PFSK-1 (cell line): Measurements from ENCODE around the gene KIAA1958.

ENCODE experiments used
- POLR2AphosphoS5 ChIP-seq: IDR thresholded peaks from 2 replicates; pipeline ENCODE4 v1.6.1; 2012; ENCODE audit warnings: low read depth, mild to moderate bottlenecking, control low read depth, low read length, moderate library complexity
- SIN3A ChIP-seq: IDR thresholded peaks from 2 replicates; pipeline ENCODE4 v1.6.1; 2012; ENCODE audit warnings: mild to moderate bottlenecking, low read length, moderate library complexity, borderline replicate concordance; ENCODE audit not compliant: insufficient read depth
- TAF1 ChIP-seq: IDR thresholded peaks from 2 replicates; pipeline ENCODE4 v1.6.1; 2012; ENCODE audit warnings: low read length, control low read depth, borderline replicate concordance; ENCODE audit not compliant: insufficient read depth
- TF ChIP-seq, protein P1 (sequence below), 2 experiments: IDR thresholded peaks; 2 replicates each; pipeline versions ENCODE4 v1.6.1 to v1.8.0; 2011 to 2012; ENCODE audit warnings: low read depth in 2 of 2, low read length in 2 of 2, control low read depth in 1 of 2, inconsistent platforms in 1 of 2, mild to moderate bottlenecking in 1 of 2, moderate library complexity in 1 of 2; ENCODE audit not compliant: insufficient read depth in 1 of 2

DNA sequence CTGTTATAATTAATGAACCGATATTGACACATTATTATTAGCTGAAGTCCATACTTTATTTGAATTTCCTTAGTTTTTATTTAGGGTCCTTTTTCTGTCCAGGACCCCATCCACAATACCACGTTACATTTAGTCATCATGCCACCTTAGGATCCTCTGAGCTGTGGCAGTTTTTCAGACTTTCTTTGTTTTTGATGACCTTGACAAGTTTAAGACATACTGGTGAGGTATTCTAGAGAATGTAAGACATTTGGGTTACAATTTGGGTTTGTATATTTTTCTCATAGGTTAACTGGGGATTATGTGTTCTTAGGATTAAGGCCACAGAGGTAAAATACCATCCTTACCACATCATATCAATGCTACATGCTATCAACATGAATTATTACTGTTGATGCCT lies 42.7 kb downstream of the KIAA1958 start:
- TF ChIP-seq SIN3A (no peak), POLR2AphosphoS5 (no peak), TAF1 (no peak)
- TF ChIP-seq, protein P1, sequence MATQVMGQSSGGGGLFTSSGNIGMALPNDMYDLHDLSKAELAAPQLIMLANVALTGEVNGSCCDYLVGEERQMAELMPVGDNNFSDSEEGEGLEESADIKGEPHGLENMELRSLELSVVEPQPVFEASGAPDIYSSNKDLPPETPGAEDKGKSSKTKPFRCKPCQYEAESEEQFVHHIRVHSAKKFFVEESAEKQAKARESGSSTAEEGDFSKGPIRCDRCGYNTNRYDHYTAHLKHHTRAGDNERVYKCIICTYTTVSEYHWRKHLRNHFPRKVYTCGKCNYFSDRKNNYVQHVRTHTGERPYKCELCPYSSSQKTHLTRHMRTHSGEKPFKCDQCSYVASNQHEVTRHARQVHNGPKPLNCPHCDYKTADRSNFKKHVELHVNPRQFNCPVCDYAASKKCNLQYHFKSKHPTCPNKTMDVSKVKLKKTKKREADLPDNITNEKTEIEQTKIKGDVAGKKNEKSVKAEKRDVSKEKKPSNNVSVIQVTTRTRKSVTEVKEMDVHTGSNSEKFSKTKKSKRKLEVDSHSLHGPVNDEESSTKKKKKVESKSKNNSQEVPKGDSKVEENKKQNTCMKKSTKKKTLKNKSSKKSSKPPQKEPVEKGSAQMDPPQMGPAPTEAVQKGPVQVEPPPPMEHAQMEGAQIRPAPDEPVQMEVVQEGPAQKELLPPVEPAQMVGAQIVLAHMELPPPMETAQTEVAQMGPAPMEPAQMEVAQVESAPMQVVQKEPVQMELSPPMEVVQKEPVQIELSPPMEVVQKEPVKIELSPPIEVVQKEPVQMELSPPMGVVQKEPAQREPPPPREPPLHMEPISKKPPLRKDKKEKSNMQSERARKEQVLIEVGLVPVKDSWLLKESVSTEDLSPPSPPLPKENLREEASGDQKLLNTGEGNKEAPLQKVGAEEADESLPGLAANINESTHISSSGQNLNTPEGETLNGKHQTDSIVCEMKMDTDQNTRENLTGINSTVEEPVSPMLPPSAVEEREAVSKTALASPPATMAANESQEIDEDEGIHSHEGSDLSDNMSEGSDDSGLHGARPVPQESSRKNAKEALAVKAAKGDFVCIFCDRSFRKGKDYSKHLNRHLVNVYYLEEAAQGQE (IDR thresholded peaks at IDR 0.05; ENCODE audit: insufficient read depth in 1 of 2, low read depth in 2 of 2, low read length in 2 of 2): no peak
